NOMO-1 (cell line): Measurements from ENCODE around the gene STK40.

Source experiments
- DNase-seq, 2 experiments: peaks; one replicate each; lab custom pipeline; 2025; ENCODE audit not compliant: unreplicated experiment in 2 of 2; lab: John Stamatoyannopoulos, UW

STK40 gene

DNA sequence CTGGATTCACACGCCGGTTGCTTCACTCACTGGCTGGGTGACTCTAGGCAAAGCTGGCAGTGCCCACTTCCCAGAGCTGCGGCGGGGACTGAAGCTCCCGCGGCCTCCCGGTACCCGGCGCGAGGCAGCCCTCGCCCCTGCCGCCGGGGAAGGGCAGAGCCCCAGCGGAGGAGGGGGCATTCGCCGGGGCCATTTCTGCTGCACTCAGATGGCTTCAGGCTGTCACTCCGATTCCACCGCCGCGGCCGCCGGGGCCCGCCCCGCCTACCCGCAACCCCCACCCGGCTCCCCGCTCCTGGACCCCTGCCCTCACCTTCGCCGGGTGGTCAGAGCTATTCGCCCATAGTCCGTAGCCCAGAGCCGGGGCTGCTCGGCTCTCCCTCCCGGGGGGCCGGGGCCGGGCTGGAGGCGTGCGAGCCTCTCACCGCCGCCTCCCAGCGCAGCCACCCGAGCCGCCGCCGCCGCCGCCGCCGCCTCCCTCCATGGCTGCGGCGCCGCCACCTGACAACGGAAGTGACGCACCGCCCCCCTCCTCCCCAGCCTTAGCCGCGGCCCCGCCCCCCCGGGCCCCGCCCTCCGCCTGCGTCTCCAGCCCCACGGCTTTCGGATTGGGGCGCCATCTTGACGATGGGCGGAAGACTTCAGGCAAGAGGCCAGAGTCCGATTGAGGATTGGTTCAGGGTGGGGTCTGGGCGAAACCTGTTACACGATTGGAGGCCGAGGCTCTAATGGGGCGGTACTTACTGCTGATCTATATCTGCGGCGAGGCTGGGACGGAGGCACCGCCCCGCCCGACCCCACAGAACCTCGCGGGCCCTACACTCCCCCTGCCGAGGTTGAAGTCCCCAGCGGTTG, at the start of gene STK40:
Gene STK40 (minus strand): TSS at position 515 of the 855 bp plus-strand sequence. CDS start 24,592 bp downstream, outside the sequence.
- peak; percentile 99 for DNase-seq

DNA sequence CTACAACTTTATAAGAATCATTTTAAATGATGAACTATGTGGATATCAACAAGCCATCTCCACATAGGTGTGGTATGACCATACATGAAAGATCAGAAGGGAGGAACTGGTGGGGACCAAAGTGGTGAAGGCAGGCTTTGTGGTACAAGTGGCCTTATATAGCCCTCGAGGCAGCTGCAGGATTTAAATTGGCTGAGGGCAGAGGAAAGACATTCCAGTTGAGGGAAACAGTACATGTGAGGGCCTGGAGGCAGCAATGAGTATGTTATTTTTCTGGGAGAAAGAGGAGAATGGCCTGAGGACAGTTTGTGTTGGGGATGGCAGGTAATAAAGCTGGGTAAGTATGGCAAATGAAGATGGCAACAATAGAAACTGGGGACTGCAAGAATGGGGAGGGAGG, 47.4 kb upstream of the STK40 start:
- DNase-seq = no peak

DNA sequence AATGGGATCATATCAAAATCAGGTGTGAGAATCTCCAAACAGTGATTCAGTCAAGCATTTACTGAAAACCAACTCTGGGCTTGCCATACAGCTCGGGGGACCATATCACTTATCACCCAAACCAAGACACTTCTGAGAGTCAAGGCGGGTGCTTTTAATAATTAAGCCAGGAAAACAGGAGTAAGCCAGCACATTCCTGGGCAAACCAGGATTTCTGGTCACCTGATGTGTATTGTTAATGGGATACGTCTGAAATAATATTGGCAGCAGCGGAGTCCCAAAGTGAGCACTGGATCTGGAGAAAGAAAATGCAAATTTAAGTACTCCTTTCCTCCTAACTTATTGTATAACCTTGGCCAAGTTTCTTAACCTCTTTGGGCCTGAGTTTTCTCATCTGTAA, 46.9 kb upstream of the STK40 start:
- DNase-seq = no peak

- no peak for DNase-seq
Observed at GRCh38 chr1:36425791-36426190, 40.1 kb upstream of the STK40 start.

GRCh38 chr1:36421649-36422048, 35.9 kb upstream of the STK40 start:
- DNase-seq = no peak

- DNase-seq = peak; percentile 43 to 81
Observed at GRCh38 chr1:36420836-36421317, 35.2 kb upstream of the STK40 start.

GRCh38 chr1:36420409-36420808, 34.7 kb upstream of the STK40 start:
- no peak for DNase-seq

GRCh38 chr1:36419569-36419968, 33.8 kb upstream of the STK40 start:
- no peak for DNase-seq

DNA sequence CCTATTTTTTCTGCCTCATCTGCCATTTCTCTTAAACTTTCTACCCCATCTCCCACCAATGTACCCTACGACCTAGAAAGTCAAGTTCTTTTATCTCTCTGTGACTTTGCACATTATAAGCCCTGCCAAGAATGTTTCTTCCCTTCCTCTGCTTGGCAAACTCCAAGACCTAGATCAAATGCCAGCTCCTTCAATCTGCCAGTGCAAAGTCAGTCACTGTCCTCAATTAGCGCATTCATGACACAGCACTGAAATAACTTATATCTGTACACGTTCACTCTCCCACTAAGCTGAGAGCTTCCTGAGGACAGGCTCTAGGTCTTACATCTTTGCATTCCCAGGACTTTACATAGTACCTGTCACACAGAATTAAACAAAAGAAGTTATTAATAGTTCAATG, 33.4 kb upstream of the STK40 start:
- DNase-seq = no peak

DNA sequence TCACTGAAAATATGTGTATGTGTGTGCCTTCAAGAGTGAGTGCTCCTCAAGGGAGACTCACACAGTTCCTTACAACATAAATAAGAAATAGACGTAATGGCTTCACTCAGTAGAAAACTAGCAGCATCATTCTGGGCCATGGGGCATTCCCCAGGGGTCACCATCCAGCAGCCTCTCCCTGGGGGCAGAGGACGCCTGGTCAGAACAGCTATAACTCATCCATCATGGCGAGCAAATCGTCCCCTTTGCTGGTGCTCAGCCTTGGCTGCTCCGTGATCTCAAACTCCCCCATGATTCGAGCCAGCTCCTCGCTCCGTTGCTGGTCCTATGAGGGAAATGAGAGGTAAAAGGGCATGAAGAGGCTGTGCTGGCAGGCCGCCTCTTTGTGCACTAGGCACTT, 32.2 kb upstream of the STK40 start:
- DNase-seq = no peak

- DNase-seq = no peak
Observed at GRCh38 chr1:36415661-36416326, 30.1 kb upstream of the STK40 start.

- DNase-seq = no peak
Observed at GRCh38 chr1:36414384-36414783, 28.7 kb upstream of the STK40 start.

DNA sequence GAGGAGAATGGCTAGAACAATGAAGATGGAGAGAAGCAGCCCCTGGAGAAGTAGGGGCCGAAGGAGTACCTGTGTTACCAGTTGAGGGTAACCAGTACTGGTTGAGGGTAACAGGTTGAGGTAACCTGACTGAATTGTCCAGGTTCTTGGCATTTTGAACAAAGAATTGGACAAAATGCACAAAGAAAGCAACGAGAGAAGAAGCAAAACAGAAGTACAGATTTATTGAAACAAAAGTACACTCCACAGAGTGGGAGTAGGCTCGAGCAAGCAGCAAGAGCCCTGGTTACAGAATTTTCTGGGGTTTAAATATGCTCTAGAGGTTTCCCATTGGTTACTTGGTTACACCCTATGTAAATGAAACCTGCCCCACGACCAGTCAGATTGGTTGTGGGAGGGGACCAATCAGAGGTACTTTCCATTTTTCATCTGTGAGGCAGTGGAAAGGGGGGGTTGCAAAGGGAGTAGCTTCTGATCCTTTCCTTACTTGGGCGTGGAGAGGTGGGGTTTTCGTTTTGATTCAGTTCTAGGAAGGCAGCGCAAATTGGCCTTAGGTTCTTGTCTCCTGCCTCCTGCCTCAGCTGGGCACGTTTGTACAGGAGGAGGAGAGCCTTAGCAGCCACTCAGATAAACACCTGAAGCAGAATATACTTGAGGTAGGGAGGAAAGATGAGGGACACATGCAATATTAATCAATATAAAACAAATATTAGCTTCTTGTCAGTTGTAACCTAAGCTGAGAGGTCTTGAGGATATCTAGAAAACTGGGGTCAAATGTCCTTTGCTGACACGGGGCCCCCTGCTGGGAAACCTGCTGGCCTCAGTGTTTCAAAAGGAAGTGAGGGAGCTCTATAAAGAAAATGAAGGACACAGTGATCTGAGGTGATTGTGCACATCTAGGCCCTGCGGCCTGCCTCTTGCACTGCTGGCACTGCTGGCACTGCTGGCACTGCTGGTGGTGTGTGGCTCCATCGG, 26.2 kb upstream of the STK40 start:
- DNase-seq = peak in 1 of 2 experiments; percentile 10

DNA sequence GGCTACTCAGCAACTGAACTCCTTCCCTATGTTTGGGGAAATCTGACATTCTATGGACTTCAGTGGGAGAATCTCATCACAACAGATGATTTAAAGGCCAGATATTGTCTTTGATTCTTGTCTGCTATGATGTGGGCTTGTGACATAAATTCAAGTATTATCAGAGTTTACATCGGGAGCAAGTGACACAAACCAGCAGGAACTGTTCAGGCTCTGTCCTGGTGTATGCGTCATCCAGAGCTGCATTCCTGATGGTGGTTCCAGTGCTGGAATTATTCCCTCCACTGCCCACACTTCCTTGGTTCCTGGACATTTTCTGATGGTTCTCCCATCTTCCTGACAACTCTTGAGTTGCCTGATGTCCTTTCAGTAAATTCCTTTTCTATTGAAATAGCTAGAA, 22.8 kb upstream of the STK40 start:
- no peak for DNase-seq

DNA sequence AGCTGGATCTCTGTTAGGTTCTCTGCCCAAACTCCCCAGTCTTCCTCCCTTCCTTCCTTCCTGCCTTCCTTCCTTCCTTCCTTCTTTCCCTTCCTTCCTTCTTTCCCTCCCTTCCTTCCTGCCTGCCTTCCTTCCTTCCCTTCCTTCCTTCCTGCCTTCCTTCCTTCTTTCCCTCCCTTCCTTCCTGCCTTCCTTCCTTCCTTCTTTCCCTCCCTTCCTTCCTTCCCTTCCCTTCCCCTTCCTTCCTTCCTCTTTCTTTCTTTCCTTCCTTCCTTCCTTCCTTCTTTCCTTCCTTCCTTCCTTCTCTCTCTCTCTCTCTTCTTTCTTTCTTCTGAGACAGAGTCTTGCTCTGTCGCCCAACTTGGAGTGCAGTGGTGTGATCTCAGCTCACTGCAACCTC, 20.7 kb upstream of the STK40 start:
- DNase-seq = no peak

- DNase-seq = no peak
Observed at GRCh38 chr1:36402504-36402890, 16.8 kb upstream of the STK40 start.

DNA sequence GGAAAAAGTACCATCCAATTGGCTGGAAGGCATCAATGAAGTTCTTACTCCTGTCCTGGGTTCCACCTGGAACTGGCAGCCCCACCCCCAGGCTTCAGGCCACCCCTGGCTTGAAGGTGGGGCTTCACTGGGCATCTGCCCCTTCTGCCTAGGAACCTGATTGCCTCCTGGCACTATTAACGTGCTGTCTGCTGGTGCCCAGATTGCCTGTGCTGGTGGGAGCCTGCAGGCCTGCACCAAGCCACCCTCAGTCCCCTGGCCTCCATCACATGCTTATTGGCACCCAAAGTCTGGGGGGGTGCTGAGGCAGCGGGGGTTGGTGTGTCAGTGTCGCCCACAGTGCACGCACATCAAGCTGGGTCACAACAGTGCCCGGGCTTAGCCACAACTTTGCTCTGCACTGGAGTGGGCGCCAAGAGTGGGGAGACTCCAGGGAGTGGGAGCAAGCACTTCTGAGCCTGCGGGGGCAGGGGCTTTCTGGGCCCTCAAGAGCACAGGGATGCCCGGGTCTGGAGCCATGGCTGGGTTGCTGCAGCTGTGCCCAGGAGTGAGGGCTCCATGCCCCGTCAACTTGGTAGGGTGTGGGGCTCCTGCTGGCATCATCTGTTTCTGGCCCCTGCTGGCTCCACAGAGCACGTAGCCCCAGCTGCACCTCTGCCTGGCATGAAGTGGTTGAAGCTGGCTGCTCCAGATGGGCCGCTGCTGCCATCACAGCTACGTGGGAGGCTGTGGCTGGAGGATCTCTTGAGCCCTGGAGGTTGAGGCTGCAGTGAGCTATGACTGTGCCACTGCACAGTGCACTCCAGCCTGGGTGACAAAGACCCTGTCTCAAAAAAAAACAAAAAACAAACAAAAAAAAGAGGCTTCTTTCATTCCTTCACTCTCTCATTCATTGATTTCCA, 16.1 kb upstream of the STK40 start:
- DNase-seq = no peak

- peak; percentile 92 to 95 for DNase-seq
Observed at GRCh38 chr1:36400825-36401601, 15.3 kb upstream of the STK40 start.

GRCh38 chr1:36400514-36400824, 14.7 kb upstream of the STK40 start:
- DNase-seq = no peak
